Body of pancreas (tissue), 4 donors: ENCODE measurements around the gene SHKBP1.

ENCODE experiments used
- POLR2A ChIP-seq, 3 donors: fragments of 450-650 bp; IDR thresholded peaks; one replicate each; pipeline ENCODE4 v1.6.1; 2016; ENCODE audit warnings: antibody characterized with exemption in 3 of 3, mild to moderate bottlenecking in 2 of 3
- TF ChIP-seq, protein P1 (sequence below), 7 experiments: fragments of 450-650 bp in 4 of 7; fragments of 200-600 bp in 3 of 7; sonication (generic) in 3 of 7; IDR thresholded peaks; one replicate each; pipeline ENCODE4 v1.5.1; 2016 to 2019; ENCODE audit warnings: antibody characterized with exemption in 7 of 7

DNA sequence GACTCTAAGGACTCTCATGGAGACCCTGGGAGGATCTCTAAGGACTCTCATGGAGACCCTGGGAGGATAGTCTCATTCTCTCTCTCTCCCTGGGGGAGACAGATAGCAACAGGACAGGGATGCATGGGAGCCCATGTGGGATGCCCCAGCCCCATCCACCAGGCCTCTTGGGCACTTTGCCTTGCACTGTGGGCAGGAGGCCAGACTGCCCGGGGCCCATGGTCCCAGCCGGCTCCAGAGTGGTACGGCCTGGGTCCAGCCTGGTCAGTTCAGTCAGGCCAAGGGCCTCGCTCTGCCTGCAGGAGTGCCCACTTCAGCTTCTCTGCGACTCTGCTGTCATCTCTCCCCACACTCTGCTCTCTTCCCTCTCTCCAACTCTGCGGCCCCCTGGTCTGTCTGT is 48.6 kb upstream of the SHKBP1 start:
- TF ChIP-seq, protein P1, sequence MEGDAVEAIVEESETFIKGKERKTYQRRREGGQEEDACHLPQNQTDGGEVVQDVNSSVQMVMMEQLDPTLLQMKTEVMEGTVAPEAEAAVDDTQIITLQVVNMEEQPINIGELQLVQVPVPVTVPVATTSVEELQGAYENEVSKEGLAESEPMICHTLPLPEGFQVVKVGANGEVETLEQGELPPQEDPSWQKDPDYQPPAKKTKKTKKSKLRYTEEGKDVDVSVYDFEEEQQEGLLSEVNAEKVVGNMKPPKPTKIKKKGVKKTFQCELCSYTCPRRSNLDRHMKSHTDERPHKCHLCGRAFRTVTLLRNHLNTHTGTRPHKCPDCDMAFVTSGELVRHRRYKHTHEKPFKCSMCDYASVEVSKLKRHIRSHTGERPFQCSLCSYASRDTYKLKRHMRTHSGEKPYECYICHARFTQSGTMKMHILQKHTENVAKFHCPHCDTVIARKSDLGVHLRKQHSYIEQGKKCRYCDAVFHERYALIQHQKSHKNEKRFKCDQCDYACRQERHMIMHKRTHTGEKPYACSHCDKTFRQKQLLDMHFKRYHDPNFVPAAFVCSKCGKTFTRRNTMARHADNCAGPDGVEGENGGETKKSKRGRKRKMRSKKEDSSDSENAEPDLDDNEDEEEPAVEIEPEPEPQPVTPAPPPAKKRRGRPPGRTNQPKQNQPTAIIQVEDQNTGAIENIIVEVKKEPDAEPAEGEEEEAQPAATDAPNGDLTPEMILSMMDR (IDR thresholded peaks at IDR 0.05), result no peak
- no peak for TF ChIP-seq POLR2A (IDR thresholded peaks at IDR 0.05)
